GM18951 (cell line): ENCODE measurements around the gene TAS2R39.

ENCODE experiments used
- POLR2A ChIP-seq: IDR thresholded peaks from 4 replicates; pipeline ENCODE4 v1.6.1; 2011; ENCODE audit warnings: mild to moderate bottlenecking; ENCODE audit not compliant: insufficient read length, insufficient read depth; ENCODE audit errors: extremely low read depth
- in situ Hi-C: fragments of 300-500 bp; cut with MboI; formaldehyde crosslinking; loops from one replicate; pipeline ENCODE4 v1.12.0; 2022; ENCODE audit warnings: low sequenced_read_pairs, mixed read lengths, inconsistent platforms; ENCODE audit not compliant: unreplicated experiment

TAS2R39 gene

GRCh38 chr7:143223784-143224183 is 40.6 kb downstream of the TAS2R39 start:
- no peak for TF ChIP-seq POLR2A
- in situ Hi-C loops = loop anchor here (25.0 kb wide), 1 partner anchor 361 kb away; the partner anchor contains the start of gene EPHB6

- in situ Hi-C loops = no loop called here
Measured at GRCh38 chr7:143225047-143225446, 41.8 kb downstream of the TAS2R39 start.

GRCh38 chr7:143227806-143228205 is 44.6 kb downstream of the TAS2R39 start:
- in situ Hi-C loops = no loop called here
- no peak for TF ChIP-seq POLR2A

More at GRCh38 chr7:143225047-143225446, 41.8 kb downstream of the TAS2R39 start:
- TF ChIP-seq POLR2A = no peak

GRCh38 chr7:143229054-143229790 is 46.0 kb downstream of the TAS2R39 start:
- TF ChIP-seq POLR2A = no peak
- in situ Hi-C loops = no loop called here

GRCh38 chr7:143230602-143231457 is 47.6 kb downstream of the TAS2R39 start:
- no peak for TF ChIP-seq POLR2A
- in situ Hi-C loops = no loop called here
